Subcutaneous adipose tissue (tissue), 4 donors: Measurements from ENCODE around the gene LCN6. TPM values are rescaled to one million over a fixed set of nuclear protein-coding genes. Genes with fewer than 3 reads are reported as not detected.

Experiments used
- small RNA-seq: library from RNA; depleted of rRNA; stranded (forward); fragments of <200 nt; gene quantifications from one replicate; pipeline ENCODE3, GENCODE V24; 2016
- total RNA-seq, 4 donors: library from RNA; depleted of rRNA; stranded (reverse); fragments of >200 nt; gene quantifications; one replicate each; pipeline ENCODE4 v1.1.0, GENCODE V29; 2016
- TF ChIP-seq, protein P1 (sequence below): fragments of 450-650 bp; IDR thresholded peaks from one replicate; pipeline ENCODE4 v1.5.1; 2016; ENCODE audit warnings: low read depth, mild to moderate bottlenecking, control low read depth, antibody characterized with exemption, moderate library complexity

Gene LCN6
- total RNA-seq, 4 donors from 2014 or later = 2.4 to 18.3 (median 7.9) TPM

DNA sequence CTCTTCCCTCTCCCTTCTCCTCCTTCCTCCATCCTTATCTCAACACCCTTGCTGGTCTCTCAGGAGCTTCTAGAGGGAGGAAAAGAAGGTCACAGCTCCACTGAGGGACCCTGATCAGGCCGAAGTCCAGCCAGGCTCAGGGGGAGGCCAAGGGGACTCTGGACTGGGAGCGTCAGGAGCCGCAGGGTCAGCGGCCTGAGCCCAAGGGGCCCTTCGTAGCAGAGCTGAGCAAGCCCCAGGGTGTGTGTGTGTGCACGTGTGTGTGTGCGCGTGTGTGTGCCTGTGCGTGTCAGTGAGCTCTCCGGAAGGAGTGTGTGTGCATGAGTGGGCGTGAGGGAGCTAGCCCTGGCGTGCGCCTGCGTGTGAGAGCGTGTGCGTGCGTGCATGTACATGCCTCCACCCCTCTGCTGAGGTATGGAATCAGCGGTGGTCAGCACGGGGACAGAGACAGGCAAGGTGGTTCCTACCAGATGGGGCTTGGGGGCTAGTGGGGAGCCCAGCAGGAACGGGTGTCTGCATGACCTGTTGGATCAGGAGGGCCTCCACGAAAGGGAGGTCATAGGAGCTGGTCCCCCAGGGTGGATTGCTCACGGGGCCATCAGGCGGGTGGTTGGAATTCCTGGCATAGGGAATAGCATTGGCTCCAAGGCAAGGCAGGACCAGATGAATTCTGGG lies 51.0 kb downstream of the LCN6 start:
- TF ChIP-seq, protein P1, sequence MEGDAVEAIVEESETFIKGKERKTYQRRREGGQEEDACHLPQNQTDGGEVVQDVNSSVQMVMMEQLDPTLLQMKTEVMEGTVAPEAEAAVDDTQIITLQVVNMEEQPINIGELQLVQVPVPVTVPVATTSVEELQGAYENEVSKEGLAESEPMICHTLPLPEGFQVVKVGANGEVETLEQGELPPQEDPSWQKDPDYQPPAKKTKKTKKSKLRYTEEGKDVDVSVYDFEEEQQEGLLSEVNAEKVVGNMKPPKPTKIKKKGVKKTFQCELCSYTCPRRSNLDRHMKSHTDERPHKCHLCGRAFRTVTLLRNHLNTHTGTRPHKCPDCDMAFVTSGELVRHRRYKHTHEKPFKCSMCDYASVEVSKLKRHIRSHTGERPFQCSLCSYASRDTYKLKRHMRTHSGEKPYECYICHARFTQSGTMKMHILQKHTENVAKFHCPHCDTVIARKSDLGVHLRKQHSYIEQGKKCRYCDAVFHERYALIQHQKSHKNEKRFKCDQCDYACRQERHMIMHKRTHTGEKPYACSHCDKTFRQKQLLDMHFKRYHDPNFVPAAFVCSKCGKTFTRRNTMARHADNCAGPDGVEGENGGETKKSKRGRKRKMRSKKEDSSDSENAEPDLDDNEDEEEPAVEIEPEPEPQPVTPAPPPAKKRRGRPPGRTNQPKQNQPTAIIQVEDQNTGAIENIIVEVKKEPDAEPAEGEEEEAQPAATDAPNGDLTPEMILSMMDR = no peak

DNA sequence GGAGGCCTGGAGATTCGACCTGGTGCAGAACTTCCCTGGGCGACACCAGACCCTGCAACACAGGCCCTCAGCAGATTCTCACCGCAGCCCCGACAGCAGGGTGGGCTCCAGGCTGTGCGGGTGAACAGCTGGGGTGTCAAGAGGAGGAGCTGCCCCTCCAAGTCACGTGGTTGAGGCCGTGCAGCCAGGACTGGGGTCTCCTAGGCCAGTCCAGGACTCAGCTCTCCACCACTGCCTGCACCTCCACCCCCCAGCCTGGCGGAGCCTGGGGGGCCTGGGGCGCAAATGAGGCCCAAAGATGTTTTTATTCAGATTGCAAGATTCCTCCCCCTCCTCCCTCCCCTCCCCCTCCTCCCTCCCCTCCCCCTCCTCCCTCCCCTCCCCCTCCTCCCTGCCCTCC lies 51.8 kb downstream of the LCN6 start:
- TF ChIP-seq, protein P1 = no peak

DNA sequence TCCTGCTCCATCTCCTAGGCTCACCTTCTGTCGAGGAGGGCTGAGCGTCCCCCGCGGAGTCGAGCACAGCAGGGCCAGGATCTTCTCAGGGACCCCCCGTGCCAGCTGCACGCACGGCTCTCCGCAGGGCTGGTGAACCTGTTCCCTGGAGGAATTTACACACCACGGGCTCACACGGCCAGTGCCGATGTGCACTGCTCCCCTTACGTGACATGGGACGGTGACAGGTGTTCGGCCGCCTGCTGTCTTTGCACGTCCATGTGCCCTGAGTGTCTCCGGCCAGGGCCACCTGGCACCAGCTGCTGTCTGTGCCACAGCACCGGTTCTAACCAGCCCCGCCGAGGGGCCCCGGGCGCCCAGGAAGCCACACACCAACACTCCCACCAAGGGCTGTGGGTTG lies 52.4 kb downstream of the LCN6 start:
- TF ChIP-seq, protein P1 = no peak

DNA sequence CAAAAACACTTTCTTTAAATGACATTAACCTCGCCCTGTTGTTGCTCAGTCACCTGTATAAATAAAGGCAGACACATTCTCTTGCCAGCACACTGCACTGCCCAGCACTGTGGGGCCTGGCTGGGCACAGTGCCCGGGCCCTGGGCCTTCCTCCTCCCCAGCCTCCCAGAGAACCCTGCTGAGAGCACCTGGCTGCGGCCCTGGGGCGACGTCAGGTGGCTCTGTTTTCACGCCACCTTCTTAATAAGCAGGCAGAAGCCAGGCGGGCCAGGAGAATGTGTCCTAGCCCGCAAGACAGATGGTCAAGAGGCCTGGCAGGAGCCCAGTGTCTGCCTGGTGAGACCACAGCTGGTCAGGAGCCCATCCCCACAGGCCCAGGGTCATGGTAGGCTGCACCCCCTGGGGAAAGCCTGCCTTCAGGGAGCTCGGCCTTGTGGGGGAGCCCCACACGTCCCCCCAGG lies 52.9 kb downstream of the LCN6 start:
- TF ChIP-seq, protein P1 = no peak

DNA sequence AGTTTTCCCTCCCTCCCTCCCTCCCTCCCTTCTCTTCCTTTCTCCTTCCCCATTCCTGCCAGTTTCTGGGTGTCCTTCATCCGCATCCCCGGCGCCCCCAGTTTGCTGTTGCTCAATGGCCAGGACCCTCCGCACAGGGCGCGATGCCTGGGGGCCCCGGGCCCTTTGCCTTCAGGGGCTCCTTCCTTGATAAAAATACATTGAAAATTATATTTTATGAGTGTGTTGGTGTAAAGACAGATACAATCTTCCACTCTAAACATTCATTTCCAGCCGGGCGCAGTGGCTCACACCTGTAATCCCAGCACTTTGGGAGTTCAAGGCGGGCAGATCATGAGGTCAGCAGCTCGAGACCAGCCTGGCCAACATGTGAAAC lies 53.5 kb downstream of the LCN6 start:
- TF ChIP-seq, protein P1 = no peak

DNA sequence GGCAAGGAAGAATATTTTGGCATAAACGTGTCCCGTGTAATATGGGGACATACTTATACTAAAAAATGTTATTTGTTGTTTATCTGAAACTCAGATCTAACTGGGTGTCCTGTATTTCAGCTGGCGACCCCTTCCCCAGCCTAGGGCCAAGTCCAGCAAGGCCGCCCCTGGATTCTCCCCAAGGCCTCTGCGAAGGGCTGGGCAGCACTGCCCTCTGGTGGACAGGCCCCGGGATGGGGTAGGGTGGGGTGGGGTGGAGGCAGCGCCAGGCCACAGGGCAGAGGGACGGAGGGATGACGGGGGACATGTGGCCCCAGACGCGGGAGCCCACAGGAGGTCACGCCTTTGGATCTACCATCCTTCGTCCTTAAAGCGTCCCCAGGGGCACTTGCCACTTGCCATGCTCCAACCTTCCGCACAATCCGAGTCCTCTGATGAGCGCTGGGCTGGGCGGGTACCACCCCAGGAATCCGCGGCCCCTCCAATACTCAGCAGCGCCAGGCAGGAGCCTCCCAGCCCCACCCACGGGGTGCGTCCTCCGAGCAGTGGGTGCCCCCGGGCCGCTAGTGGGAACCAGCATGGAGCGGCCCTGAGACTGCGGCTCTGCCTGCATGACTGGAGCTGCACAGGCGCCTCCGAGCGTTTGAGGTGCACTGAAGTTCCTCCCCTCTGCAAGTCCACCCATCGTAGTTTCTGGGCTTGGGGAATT lies 54.0 kb downstream of the LCN6 start:
- TF ChIP-seq, protein P1 = no peak

Small RNAs within 50 kb of the gene (small RNA-seq; reads per million reads assigned to genes)
- gene ATP6V1G1P3 = not detected
- gene MIR6722 = not detected

Other genes with a start within 250 kb of the LCN6 start
- gene NOTCH1, start 202.5 kb downstream of the LCN6 start, total RNA-seq = 10 to 100 TPM; 18.0 to 94.4 (median 21.3) TPM
- 100 to 1,000 TPM in 2 of 4 donors, 10 to 100 TPM in 2; 47.6 to 161 (median 102) TPM for gene EGFL7, start 85.6 kb downstream of the LCN6 start, total RNA-seq
- gene AGPAT2, start 61.1 kb downstream of the LCN6 start, total RNA-seq = 1,000 to 10,000 TPM in 1 of 4 donors, 100 to 1,000 TPM in 3; 300 to 1,989 (median 392) TPM
- gene DIPK1B, start 36.0 kb downstream of the LCN6 start, total RNA-seq = 1 to 10 TPM; 1.9 to 7.9 (median 5.6) TPM
- 1 to 10 TPM in 3 of 4 donors, under 1 TPM in 1; 0.68 to 8.6 (median 3.8) TPM for gene LCN10, start 5.6 kb downstream of the LCN6 start, total RNA-seq
- gene LCN8, start 9.7 kb upstream of the LCN6 start, total RNA-seq = not detected
- not detected for gene LCN15, start 16.0 kb upstream of the LCN6 start, total RNA-seq
- 10 to 100 TPM; 22.2 to 68.8 (median 54.4) TPM for gene TMEM141, start 42.8 kb upstream of the LCN6 start, total RNA-seq
- 1 to 10 TPM in 2 of 4 donors, under 1 TPM in 2; 0.51 to 2.4 (median 1.5) TPM for gene CCDC183, start 47.8 kb upstream of the LCN6 start, total RNA-seq
- 10 to 100 TPM; 29.4 to 78.2 (median 33.4) TPM for gene RABL6, start 59.4 kb upstream of the LCN6 start, total RNA-seq
- gene AJM1, start 94.0 kb upstream of the LCN6 start, total RNA-seq = 1 to 10 TPM in 1 of 4 donors, under 1 TPM in 3; 0.33 to 3.0 (median 0.48) TPM
- gene PHPT1, start 100.9 kb upstream of the LCN6 start, total RNA-seq = 10 to 100 TPM; 31.8 to 56.6 (median 45.7) TPM
- 1 to 10 TPM in 2 of 4 donors, under 1 TPM in 1, not detected in 1; 0.68 to 1.5 (median 1.1) TPM for gene MAMDC4, start 103.8 kb upstream of the LCN6 start, total RNA-seq
- 100 to 1,000 TPM; 187 to 332 (median 293) TPM for gene EDF1, start 117.8 kb upstream of the LCN6 start, total RNA-seq
- 1 to 10 TPM; 2.9 to 7.7 (median 6.1) TPM for gene TRAF2, start 138.0 kb upstream of the LCN6 start, total RNA-seq
- 100 to 1,000 TPM in 3 of 4 donors, 10 to 100 TPM in 1; 87.9 to 363 (median 126) TPM for gene FBXW5, start 196.2 kb upstream of the LCN6 start, total RNA-seq
- 1 to 10 TPM in 1 of 4 donors, not detected in 3; 2.6 TPM for gene C8G, start 196.7 kb upstream of the LCN6 start, total RNA-seq
- not detected for gene LCN12, start 203.7 kb upstream of the LCN6 start, total RNA-seq
- gene PTGDS, start 229.0 kb upstream of the LCN6 start, total RNA-seq = 10 to 100 TPM; 15.5 to 57.3 (median 26.8) TPM
- not detected for gene LCNL1, start 234.5 kb upstream of the LCN6 start, total RNA-seq
- 10 to 100 TPM in 3 of 4 donors, 1 to 10 TPM in 1; 5.1 to 30.6 (median 26.9) TPM for gene PAXX, start 243.9 kb upstream of the LCN6 start, total RNA-seq
- 1 to 10 TPM in 2 of 4 donors, not detected in 2; 1.8 to 2.2 TPM for gene CLIC3, start 248.0 kb upstream of the LCN6 start, total RNA-seq